Fibroblast of skin of right quadriceps (primary cell): ENCODE data around the gene ROPN1.
A peak's percentile ranks its signal among the peaks of the same experiment; 100 is the strongest.
"Not testable (repeated sequence)": the region's sequence is repeated elsewhere in the genome, so short reads cannot be mapped to it uniquely, and the experiment has no call there.

Source experiments
- DNase-seq: peaks from one replicate; pipeline ENCODE4 v3.0.0-alpha.2; 2013

ROPN1 gene

GRCh38 chr3:123991730-123992588 lies at the start of gene ROPN1:
Gene ROPN1 (minus strand): TSS chr3:123992124. CDS start chr3:123980481, 11,643 bp downstream.
- not testable (repeated sequence) for DNase-seq

GRCh38 chr3:124041553-124041952 lies 49.6 kb upstream of the ROPN1 start:
- DNase-seq: no peak

- DNase-seq: peak; percentile 52
These were observed 45.4 kb upstream of the ROPN1 start for GRCh38 chr3:124037326-124037725.

GRCh38 chr3:124036214-124036613 lies 44.3 kb upstream of the ROPN1 start:
- not testable (repeated sequence) for DNase-seq

- no peak for DNase-seq
These were observed 43.7 kb upstream of the ROPN1 start for GRCh38 chr3:124035463-124036121.

GRCh38 chr3:124034844-124035152 lies 42.9 kb upstream of the ROPN1 start:
- no peak for DNase-seq

GRCh38 chr3:124034016-124034843 lies 42.3 kb upstream of the ROPN1 start:
- peak; percentile 44 for DNase-seq

- DNase-seq: no peak
These were observed 41.6 kb upstream of the ROPN1 start, which contains the start of gene KALRN for GRCh38 chr3:124033360-124034015. Gene KALRN (plus strand): TSS chr3:124033369.

- DNase-seq: peak; percentile 87
These were observed 41.0 kb upstream of the ROPN1 start for GRCh38 chr3:124032881-124033359.

- peak; percentile 51 for DNase-seq
These were observed 40.5 kb upstream of the ROPN1 start for GRCh38 chr3:124032311-124032880.

- DNase-seq: no peak
These were observed 34.6 kb upstream of the ROPN1 start for GRCh38 chr3:124026516-124026915.

- DNase-seq: not testable (repeated sequence)
These were observed 31.6 kb upstream of the ROPN1 start for GRCh38 chr3:124023531-124023930.

GRCh38 chr3:124019291-124019690 lies 27.4 kb upstream of the ROPN1 start:
- DNase-seq: no peak

- DNase-seq: not testable (repeated sequence)
These were observed 25.6 kb upstream of the ROPN1 start for GRCh38 chr3:124017502-124017901.

GRCh38 chr3:124016483-124016882 lies 24.6 kb upstream of the ROPN1 start:
- DNase-seq: peak; percentile 45

- peak; percentile 14 for DNase-seq
These were observed 22.5 kb upstream of the ROPN1 start for GRCh38 chr3:124014366-124014942.

GRCh38 chr3:124008321-124008720 lies 16.4 kb upstream of the ROPN1 start:
- DNase-seq: peak; percentile 13

GRCh38 chr3:124007186-124007585 lies 15.3 kb upstream of the ROPN1 start:
- DNase-seq: peak; percentile 20

GRCh38 chr3:124002405-124003079 lies 10.6 kb upstream of the ROPN1 start:
- not testable (repeated sequence) for DNase-seq

GRCh38 chr3:124001366-124001765 lies 9.4 kb upstream of the ROPN1 start:
- DNase-seq: not testable (repeated sequence)

GRCh38 chr3:123997543-123997942 lies 5.6 kb upstream of the ROPN1 start:
- DNase-seq: no peak
